ENCODE results near the gene GSTM4. TPM values are rescaled to one million over a fixed set of nuclear protein-coding genes. Genes with fewer than 3 reads are reported as not detected.

GSTM4 gene
- total RNA-seq, 1 experiment from 2014 or later: 188 TPM

DNA sequence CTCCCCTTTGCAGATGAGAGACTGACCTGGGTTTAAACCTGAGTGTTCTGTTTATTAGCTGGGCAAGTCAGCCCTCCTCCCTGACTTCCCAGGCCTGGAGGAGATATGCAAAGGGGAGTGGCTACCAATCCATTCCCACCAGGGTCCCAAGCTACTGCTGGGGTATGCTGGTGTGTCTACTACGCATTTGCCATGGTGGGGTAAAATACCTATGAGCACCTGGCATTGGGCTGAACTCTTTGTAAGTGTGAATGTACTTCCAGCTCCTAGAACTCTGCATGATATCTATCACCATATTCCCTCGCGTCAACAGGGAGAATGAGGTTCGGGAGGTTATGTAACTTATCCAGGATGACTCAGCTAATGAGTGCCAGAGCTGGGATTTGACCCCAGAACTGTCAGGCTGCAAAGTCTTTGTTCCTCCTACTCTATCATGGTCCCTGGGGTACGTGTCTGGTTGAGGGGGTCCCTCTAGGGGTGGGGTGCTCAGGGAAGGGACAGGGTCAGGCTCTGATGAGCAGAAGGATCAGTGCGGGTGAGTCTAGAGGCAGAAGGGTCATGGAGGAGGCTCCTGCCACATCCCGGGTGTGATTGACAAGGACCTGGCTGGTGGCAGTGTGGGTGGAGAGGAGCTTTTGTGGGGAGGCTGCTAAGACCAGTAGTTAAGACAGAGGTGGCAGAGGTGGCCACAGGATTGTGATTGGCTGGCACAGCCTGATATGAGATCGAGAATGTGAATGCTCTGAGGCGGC lies 19.5 kb upstream of the GSTM4 start:
- POLR2A ChIA-PET (ENCODE audit: low non-redundant PET): no interaction called here

DNA sequence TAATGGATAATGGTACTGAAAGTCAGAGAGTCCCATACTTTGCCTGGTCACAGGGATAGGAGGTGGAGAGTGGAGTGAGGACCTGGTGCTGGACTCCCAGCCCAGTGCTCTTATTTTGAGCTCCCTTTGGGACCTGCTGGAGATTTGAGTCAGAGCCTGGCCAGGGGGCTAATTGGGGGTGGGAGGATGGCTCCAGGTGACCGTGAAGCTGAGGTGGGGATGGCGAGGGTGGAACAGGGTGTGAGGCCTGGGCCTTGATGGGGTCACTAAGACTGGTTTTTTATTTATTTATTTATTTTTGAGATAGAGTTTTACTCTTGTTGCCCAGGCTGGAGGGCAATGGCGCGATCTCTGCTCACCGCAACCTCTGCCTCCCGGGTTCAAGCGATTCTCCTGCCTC lies 18.5 kb upstream of the GSTM4 start:
- intact Hi-C loops (cut with micrococcal nuclease; ENCODE audit: unreplicated experiment): no loop called here
- CTCF ChIA-PET: interaction anchor here (0.6 to 0.7 kb wide), 2 partner anchors 137 to 423 kb away, joined by 3 to 5 read pairs; no protein-coding TSS in a partner anchor
- Histone ChIP-seq H3K27me3 (replicated peaks; ENCODE audit: insufficient read depth, low read depth, low read length, poor library complexity) (no peaks in the 10 kb centered on the region), H3K4me3 (ENCODE audit: low read depth, low read length, poor library complexity, severe bottlenecking) (no peak overlapping the region), H3K4me1 (ENCODE audit: insufficient read depth, low read length, poor library complexity, severe bottlenecking) (peaks cover 40% of the 10 kb centered on the region), H3K9me3 (ENCODE audit: low read depth, low read length, poor library complexity, severe bottlenecking) (no peaks in the 10 kb centered on the region), H3K27ac (ENCODE audit: low read depth, low read length, poor library complexity, severe bottlenecking) (no peak overlapping the region), H3K36me3 (ENCODE audit: insufficient read depth, low read length, poor library complexity, severe bottlenecking) (no peaks in the 10 kb centered on the region)
- POLR2A ChIA-PET (ENCODE audit: low non-redundant PET): interaction anchor here (0.6 kb wide), 1 partner anchor 678 kb away, joined by 12 read pairs; no protein-coding TSS in a partner anchor
- TF ChIP-seq, protein P1, sequence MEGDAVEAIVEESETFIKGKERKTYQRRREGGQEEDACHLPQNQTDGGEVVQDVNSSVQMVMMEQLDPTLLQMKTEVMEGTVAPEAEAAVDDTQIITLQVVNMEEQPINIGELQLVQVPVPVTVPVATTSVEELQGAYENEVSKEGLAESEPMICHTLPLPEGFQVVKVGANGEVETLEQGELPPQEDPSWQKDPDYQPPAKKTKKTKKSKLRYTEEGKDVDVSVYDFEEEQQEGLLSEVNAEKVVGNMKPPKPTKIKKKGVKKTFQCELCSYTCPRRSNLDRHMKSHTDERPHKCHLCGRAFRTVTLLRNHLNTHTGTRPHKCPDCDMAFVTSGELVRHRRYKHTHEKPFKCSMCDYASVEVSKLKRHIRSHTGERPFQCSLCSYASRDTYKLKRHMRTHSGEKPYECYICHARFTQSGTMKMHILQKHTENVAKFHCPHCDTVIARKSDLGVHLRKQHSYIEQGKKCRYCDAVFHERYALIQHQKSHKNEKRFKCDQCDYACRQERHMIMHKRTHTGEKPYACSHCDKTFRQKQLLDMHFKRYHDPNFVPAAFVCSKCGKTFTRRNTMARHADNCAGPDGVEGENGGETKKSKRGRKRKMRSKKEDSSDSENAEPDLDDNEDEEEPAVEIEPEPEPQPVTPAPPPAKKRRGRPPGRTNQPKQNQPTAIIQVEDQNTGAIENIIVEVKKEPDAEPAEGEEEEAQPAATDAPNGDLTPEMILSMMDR (conservative IDR thresholded peaks at IDR 0.05; ENCODE audit: low read depth, low read length): no peak
- TF ChIP-seq EZH2 (IDR thresholded peaks at IDR 0.05; ENCODE audit: borderline replicate concordance, low read depth, low read length, poor library complexity, severe bottlenecking): no peak
- no peak for DNase-seq (ENCODE audit: low spot score)
- BruUV-seq (replicated peaks): no TSS peak

More for the DNA sequence above, 19.5 kb upstream of the GSTM4 start:
- Histone ChIP-seq H3K36me3 (ENCODE audit: insufficient read depth, low read length, poor library complexity, severe bottlenecking) (peaks cover 1% of the 10 kb centered on the region), H3K4me1 (ENCODE audit: insufficient read depth, low read length, poor library complexity, severe bottlenecking) (peaks cover 44% of the 10 kb centered on the region), H3K27ac (ENCODE audit: low read depth, low read length, poor library complexity, severe bottlenecking) (peak overlapping the region; percentile 52), H3K27me3 (replicated peaks; ENCODE audit: insufficient read depth, low read depth, low read length, poor library complexity) (no peaks in the 10 kb centered on the region), H3K9me3 (ENCODE audit: low read depth, low read length, poor library complexity, severe bottlenecking) (no peaks in the 10 kb centered on the region), H3K4me3 (ENCODE audit: low read depth, low read length, poor library complexity, severe bottlenecking) (no peak overlapping the region)
- peak; percentile 49 for DNase-seq (ENCODE audit: low spot score)
- CTCF ChIA-PET: no interaction called here
- intact Hi-C loops (cut with micrococcal nuclease; ENCODE audit: unreplicated experiment): no loop called here
- BruUV-seq (replicated peaks): no TSS peak
- TF ChIP-seq, protein P1 (conservative IDR thresholded peaks at IDR 0.05; ENCODE audit: low read depth, low read length): no peak
- TF ChIP-seq EZH2 (IDR thresholded peaks at IDR 0.05; ENCODE audit: borderline replicate concordance, low read depth, low read length, poor library complexity, severe bottlenecking): no peak

DNA sequence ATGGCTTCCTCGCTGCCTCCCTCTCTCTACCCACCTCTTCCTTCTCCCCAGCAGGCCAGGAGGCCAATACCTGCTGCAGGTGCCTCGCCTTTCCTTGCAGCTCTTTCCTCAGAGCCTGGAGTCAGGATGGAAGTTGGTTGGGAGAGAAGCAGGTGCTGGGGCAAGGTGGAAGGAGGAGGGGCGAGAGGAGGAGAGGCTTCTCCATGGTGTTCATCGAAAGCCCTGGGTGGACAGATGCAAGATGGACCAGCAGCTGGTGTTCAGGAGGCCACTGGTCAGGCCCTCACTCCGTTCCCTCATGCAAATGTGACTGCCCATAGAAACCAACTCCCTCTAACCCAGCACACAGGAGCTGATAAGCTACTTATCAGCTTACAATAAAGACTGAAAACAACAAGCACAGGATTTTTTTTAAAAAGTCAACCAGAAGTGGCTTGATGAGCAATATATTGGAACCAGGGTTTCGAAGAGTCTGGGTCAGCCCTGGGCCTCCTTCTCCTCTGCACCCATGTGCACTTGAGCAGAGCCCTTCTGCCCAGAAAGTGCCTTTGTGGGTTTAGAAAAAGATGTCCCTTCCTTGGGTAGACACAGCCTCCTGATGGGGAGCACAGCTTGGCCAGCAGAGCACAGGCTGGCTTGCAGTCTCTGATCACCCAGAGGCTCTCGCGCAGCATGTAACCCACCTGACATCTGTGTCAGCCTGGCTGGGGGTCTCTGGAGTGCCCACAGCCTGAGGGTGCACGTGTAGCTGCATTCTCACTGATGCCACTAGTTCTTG lies 16.6 kb upstream of the GSTM4 start:
- no peak for DNase-seq (ENCODE audit: low spot score)
- BruUV-seq (replicated peaks): no TSS peak
- POLR2A ChIA-PET (ENCODE audit: low non-redundant PET): no interaction called here
- CTCF ChIA-PET: interaction anchor here (0.6 to 3.6 kb wide), 5 partner anchors 11 to 135 kb away, joined by 3 to 36 read pairs (median 9); partner anchors contain the start of gene GSTM1
- no peak overlapping the region for H3K4me3 ChIP-seq (ENCODE audit: low read depth, low read length, poor library complexity, severe bottlenecking)
- H3K27me3 ChIP-seq (replicated peaks; ENCODE audit: insufficient read depth, low read depth, low read length, poor library complexity): no peaks in the 10 kb centered on the region
- peaks cover 39% of the 10 kb centered on the region for H3K4me1 ChIP-seq (ENCODE audit: insufficient read depth, low read length, poor library complexity, severe bottlenecking)
- TF ChIP-seq EZH2 (IDR thresholded peaks at IDR 0.05; ENCODE audit: borderline replicate concordance, low read depth, low read length, poor library complexity, severe bottlenecking): no peak
- TF ChIP-seq, protein P1 (conservative IDR thresholded peaks at IDR 0.05; ENCODE audit: low read depth, low read length): no peak
- no peaks in the 10 kb centered on the region for H3K9me3 ChIP-seq (ENCODE audit: low read depth, low read length, poor library complexity, severe bottlenecking)
- intact Hi-C loops (cut with micrococcal nuclease; ENCODE audit: unreplicated experiment): no loop called here
- no peaks in the 10 kb centered on the region for H3K36me3 ChIP-seq (ENCODE audit: insufficient read depth, low read length, poor library complexity, severe bottlenecking)
- no peak overlapping the region for H3K27ac ChIP-seq (ENCODE audit: low read depth, low read length, poor library complexity, severe bottlenecking)

Data from A673 (cell line).